Activated T-cell treated with anti-CD3 and anti-CD28 coated beads for 4 hours (primary cell): ENCODE measurements around the gene NPAS1.

Experiments used
- DNase-seq: peaks from one replicate; pipeline ENCODE4 v3.0.0-alpha.2; 2020

Gene NPAS1

DNA sequence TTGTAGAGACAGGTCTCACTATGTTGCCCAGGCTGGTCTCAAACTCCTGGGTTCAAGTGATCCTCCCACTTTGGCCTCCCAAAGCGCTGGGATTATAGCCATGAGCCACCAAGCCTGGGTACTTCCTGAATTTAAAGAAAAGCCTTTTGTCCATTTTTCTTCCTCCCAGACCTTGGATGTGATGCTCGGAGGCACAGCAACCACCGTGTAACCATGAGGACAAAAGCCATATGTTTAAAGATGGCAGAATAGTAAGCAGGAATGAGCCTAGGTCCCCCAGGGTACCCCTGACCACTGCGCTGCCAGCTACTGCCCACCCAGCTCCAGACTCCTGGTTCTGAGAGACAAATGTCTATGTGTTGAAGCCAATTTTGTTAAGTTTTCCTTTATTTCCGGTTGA, 62.9 kb downstream of the NPAS1 start:
- no peak for DNase-seq

DNA sequence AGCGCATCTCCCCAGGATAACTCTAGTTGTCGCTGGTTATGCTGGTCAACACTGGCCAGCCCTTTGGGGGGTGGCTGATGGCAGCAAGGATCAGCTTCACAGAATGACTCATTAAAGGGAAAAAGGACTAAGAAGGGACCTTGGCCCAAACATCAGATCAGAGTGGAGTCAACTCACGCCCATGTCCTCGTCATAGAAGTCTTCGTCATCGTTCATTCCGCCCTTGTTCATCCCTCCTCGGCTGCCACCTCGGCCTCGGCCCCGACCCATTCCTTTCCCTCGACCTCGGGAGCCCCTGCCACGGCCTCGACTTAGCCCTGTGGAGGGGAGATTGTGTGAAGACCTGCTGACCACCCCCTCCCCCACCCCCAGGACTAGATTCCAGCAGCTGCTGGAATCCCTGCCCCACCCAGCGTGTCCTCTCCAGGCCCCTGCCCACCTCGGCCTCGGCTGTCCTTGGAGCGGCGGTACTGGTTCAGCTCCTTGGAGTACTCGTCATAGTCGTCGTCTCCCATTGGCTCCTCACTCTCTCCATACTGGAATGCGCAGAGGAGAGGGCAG, 65.3 kb downstream of the NPAS1 start:
- DNase-seq, result no peak

DNA sequence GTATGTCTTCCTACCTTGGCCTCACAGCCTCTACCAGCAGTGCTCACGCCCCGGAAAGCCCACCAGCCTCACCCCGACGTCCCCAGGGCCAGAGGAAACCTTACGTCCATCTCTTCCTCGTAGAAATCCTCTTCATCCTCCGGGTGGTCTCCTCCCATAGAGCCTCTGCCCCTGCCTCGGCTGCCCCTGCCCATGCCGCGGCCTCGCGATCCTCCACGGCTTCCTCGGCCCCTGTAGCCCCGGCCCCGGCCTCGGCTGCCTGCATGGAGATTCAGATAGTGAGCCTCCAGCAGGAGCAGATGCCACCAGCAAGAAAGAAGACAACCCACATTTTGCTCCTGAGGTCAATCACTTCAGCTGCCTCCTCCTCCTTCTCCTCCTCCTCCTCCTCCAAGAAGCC, 66.6 kb downstream of the NPAS1 start:
- DNase-seq, result no peak

DNA sequence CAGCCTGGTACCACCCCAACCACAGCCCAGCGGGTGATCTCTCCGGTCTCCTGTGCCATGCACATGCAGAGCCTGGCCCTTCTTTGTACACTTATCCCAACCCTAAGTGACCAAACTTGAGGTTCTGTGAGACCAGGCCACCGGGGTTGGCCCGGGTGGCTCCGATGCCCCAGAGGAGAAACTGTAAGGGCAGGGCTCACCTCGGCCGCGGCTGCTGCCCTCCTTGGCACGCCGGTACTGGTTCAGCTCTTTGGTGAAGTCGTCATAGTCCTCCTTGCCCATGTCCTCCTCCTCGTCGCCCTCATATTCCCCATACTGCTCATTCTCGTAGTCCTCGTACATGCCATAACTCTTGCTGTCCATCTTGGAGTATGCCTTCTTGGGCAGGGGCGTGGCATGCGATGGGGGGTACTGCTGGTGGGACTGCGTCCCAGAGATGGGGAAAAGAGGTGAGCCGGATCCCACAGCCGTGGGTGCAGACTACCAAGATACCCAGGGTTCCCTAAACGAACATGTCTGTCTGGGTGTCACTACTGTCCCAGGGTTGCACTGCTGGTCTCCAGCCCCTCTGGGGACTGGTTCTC, 70.2 kb downstream of the NPAS1 start:
- no peak for DNase-seq

DNA sequence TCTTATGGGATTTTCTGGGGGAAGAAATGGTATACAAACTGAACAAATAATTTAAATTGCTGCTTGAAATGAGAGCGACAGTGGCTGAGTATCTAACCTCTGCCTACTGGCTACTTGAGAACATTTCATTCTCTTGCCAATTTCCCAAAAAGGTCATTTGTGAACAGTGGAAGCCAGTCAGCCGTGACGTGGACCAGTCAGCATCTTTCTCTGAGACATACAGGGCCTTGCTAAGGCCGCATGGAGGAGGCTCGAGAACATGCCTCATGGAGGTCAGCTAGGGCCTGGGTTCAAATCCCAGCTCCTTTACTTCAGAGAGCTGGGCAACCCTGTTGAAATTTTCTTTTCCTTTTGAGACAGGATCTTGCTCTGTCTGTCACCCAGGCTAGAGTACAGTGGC, 73.6 kb downstream of the NPAS1 start:
- DNase-seq, result no peak

DNA sequence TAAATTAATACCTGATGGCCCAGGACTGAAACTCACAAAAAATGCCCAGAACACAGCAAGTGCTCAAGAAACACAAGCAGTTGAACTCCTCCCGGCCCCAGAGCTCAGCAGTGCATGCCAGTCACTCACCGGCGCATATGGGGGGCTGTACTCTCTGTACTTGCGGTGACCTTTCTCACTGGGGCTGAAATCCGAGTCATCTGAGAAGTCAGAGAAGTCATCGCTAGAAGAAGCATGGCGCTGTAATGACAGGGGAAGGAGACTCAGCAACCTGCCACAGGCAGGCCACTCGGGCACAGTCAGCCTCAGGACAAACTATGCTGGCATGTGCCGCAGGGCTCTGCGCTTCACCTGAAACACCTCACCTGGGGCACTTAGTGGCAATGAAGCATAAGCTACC, 74.2 kb downstream of the NPAS1 start:
- DNase-seq, result no peak

DNA sequence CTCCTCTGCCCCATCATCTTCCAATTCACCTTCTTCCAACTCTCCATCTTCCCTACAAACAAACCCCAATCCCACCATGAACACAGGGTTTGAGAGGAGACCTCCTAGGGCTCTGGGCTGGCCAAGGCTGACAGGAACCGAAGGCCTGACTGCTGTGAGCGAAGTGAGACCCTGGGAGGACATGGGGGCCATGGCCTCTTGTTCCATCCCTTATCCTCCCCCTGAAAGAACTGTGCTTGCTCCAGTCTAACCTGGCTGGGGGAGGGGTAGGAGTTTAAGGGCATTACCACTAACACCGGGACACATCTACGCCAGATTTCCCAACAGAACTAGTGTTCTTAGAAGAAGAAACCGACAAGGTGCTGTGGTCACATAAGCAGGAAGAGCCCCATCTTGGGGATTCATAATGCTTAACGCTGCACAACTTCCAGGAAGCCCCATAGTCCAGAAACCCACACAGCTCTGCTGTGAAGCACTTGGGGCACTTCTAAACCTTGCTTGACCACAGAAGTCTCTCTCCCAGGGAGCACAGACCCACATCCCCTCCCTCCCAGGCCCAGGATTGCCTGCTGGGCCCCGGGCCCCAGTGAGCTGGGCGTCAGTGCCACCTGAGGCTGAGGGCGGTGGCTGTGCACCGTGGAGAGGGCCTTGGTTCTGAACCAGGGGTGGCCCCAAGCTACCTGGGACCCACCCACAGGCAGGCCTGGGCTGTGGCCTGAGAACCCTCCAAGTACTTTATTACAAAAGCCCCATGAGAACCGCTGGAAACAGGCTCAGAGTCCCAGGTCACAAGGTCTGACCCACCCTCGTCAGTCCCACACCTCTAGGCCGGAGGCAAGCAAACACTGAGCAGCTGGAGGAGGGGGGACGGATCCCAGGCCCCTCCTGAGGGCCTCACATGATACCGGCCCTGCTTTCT, 75.2 kb downstream of the NPAS1 start:
- DNase-seq, result no peak
